OCI-LY7 (cell line): Measurements from ENCODE around the gene FBXO42.

Source experiments
- EZH2phosphoT487 ChIP-seq: fragments of 200-600 bp; sonication (generic); IDR thresholded peaks from 2 replicates; pipeline ENCODE4 v1.6.1; 2018; ENCODE audit warnings: low read depth, borderline replicate concordance, mild to moderate bottlenecking, mixed run types, antibody characterized with exemption, low read length, moderate library complexity, mixed read lengths
- TF ChIP-seq, protein P1 (sequence below): fragments of 200-600 bp; sonication (generic); conservative IDR thresholded peaks from 2 replicates; pipeline ENCODE4 v1.5.1; 2014; ENCODE audit warnings: mild to moderate bottlenecking, antibody characterized with exemption, low read length, moderate library complexity, mixed read lengths

DNA sequence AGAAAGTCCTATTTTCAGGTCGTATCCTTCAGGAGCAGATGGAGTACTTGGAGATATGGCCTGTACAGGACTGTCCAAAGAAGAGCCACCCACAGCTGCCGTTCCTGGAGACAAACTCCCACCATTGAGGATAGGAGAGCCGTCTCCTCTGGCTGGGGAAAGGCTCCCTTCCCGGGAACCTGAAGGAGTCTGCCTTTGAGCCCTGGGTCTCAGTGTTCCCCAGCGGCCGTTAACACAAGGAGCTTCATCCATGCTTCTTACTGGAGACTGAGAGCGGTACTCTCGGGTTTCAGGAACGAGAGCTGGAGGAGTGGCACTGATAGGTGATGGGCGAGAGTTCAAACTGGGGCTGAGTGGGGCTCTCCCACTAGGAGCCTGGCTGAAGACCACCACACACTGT lies 100.9 kb downstream of the FBXO42 start:
- TF ChIP-seq, protein P1, sequence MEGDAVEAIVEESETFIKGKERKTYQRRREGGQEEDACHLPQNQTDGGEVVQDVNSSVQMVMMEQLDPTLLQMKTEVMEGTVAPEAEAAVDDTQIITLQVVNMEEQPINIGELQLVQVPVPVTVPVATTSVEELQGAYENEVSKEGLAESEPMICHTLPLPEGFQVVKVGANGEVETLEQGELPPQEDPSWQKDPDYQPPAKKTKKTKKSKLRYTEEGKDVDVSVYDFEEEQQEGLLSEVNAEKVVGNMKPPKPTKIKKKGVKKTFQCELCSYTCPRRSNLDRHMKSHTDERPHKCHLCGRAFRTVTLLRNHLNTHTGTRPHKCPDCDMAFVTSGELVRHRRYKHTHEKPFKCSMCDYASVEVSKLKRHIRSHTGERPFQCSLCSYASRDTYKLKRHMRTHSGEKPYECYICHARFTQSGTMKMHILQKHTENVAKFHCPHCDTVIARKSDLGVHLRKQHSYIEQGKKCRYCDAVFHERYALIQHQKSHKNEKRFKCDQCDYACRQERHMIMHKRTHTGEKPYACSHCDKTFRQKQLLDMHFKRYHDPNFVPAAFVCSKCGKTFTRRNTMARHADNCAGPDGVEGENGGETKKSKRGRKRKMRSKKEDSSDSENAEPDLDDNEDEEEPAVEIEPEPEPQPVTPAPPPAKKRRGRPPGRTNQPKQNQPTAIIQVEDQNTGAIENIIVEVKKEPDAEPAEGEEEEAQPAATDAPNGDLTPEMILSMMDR, result no peak
- TF ChIP-seq EZH2phosphoT487, result no peak
